Activated T-cell treated with anti-CD3 and anti-CD28 coated beads, Interleukin-2, amount 50 U/mL, for 24 hours (primary cell): ENCODE measurements around the gene PRKCQ.
A peak's percentile ranks its signal among the peaks of the same experiment; 100 is the strongest.
"Not testable (repeated sequence)": the region's sequence is repeated elsewhere in the genome, so short reads cannot be mapped to it uniquely, and the experiment has no call there.

Experiments used
- DNase-seq: peaks from one replicate; pipeline ENCODE4 v3.0.0-alpha.2; 2020
- H3K27ac Mint-ChIP-seq: 2 replicates; pipeline ENCODE4 v1.8.0; 2020; ENCODE audit warnings: mild to moderate bottlenecking, mixed read lengths
- H3K27me3 Mint-ChIP-seq: 2 replicates; pipeline ENCODE4 v1.8.0; 2020; ENCODE audit warnings: mixed read lengths
- H3K36me3 Mint-ChIP-seq: 2 replicates; pipeline ENCODE4 v1.8.0; 2020; ENCODE audit warnings: low read depth, mixed read lengths
- H3K4me1 Mint-ChIP-seq: 2 replicates; pipeline ENCODE4 v1.8.0; 2020; ENCODE audit warnings: low read depth, mixed read lengths
- H3K4me3 Mint-ChIP-seq: 2 replicates; pipeline ENCODE4 v1.8.0; 2020; ENCODE audit warnings: mild to moderate bottlenecking, moderate library complexity, mixed read lengths
- H3K9me3 Mint-ChIP-seq: 2 replicates; pipeline ENCODE4 v1.8.0; 2020; ENCODE audit warnings: mixed read lengths

The PRKCQ gene

GRCh38 chr10:6493521-6494441, 86.3 kb downstream of the PRKCQ start:
- H3K36me3 Mint-ChIP-seq: peaks cover 43% of the 10 kb centered on the region
- H3K4me3 Mint-ChIP-seq: no peak overlapping the region
- H3K9me3 Mint-ChIP-seq: peaks cover 4% of the 10 kb centered on the region
- H3K4me1 Mint-ChIP-seq: peaks cover 34% of the 10 kb centered on the region
- DNase-seq: no peak
- no peak overlapping the region for H3K27ac Mint-ChIP-seq
- no peaks in the 10 kb centered on the region for H3K27me3 Mint-ChIP-seq

DNA sequence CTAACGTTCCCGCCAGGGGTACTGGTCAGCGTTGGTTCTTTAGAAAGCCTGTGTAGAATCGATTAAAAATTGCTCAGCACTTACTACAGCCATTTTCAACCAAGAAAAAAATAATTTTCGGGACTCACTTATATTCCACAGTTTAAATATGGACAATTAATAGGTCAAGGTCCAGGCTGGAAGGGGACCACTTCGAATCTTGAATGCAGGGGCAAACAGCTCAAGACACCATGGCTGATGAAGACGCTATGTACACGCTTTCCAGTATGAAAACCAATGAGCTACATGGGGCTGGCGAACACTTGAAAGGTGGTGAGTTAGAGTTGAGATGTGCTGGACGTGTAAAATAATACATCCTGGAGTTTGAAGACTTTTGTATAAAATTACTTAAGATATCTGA, 87.2 kb downstream of the PRKCQ start:
- DNase-seq: no peak
- Mint-ChIP-seq H3K9me3 (no peaks in the 10 kb centered on the region), H3K4me1 (peaks cover 35% of the 10 kb centered on the region), H3K27ac (peak overlapping the region; percentile 95), H3K27me3 (no peaks in the 10 kb centered on the region), H3K4me3 (peak overlapping the region; percentile 76), H3K36me3 (peaks cover 50% of the 10 kb centered on the region)

GRCh38 chr10:6491841-6492609, 88.1 kb downstream of the PRKCQ start:
- peak overlapping the region; percentile 95 for H3K27ac Mint-ChIP-seq
- no peak for DNase-seq
- peaks cover 41% of the 10 kb centered on the region for H3K4me1 Mint-ChIP-seq
- no peaks in the 10 kb centered on the region for H3K27me3 Mint-ChIP-seq
- no peaks in the 10 kb centered on the region for H3K9me3 Mint-ChIP-seq
- peak overlapping the region; percentile 76 for H3K4me3 Mint-ChIP-seq
- H3K36me3 Mint-ChIP-seq: peaks cover 59% of the 10 kb centered on the region

DNA sequence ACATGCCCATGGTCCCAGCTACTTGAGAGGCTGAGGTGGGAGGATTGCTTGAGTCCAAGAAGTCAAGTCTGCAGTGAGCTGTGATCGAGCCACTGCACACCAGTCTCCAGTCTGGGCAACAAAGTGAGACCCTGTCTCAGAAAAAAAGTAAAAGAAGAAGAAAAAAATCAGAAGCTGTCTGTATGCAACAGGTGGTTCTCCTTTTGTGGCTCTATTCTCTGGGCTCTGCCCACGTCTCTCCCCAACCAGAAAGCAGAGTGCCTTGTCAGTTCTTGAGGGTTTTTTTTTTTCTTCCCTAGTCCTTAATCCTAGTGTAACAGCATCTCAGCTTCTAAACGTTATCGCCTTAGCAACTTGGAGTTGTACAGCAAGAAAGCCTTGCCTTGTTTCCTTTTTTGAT, 89.5 kb downstream of the PRKCQ start:
- H3K4me3 Mint-ChIP-seq: no peak overlapping the region
- H3K36me3 Mint-ChIP-seq: peaks cover 73% of the 10 kb centered on the region
- no peak for DNase-seq
- H3K27ac Mint-ChIP-seq: peak overlapping the region; percentile 52
- peaks cover 47% of the 10 kb centered on the region for H3K4me1 Mint-ChIP-seq
- no peaks in the 10 kb centered on the region for H3K9me3 Mint-ChIP-seq
- no peaks in the 10 kb centered on the region for H3K27me3 Mint-ChIP-seq

GRCh38 chr10:6487920-6488319, 92.2 kb downstream of the PRKCQ start:
- DNase-seq: no peak
- Mint-ChIP-seq H3K4me3 (no peak overlapping the region), H3K27ac (no peak overlapping the region), H3K4me1 (peaks cover 70% of the 10 kb centered on the region), H3K9me3 (no peaks in the 10 kb centered on the region), H3K27me3 (no peaks in the 10 kb centered on the region), H3K36me3 (peaks cover 98% of the 10 kb centered on the region)

DNA sequence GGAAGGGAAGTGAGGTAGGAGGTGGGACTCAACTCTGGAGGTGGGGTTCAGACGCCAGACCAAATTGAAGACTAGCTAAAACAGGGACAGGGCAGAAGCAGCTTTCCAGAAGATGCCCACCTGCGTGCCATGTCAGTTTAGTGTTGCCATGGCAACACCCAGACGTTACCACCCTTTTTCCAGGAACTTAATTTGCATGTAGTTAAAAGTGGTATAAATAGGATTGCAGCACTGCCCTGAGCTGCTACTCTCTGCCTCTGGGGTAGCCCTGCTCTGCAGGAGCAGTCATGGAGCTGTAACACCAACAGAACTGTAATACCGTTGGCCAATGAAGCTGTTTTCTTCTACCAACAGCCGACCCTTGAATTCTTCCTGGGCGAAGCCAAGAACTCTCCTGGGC, 93.8 kb downstream of the PRKCQ start:
- Mint-ChIP-seq H3K4me1 (peaks cover 65% of the 10 kb centered on the region), H3K27me3 (no peaks in the 10 kb centered on the region), H3K9me3 (no peaks in the 10 kb centered on the region), H3K27ac (peak overlapping the region; percentile 81), H3K4me3 (no peak overlapping the region), H3K36me3 (peaks cover 98% of the 10 kb centered on the region)
- DNase-seq: no peak

- H3K9me3 Mint-ChIP-seq: no peaks in the 10 kb centered on the region
- H3K27ac Mint-ChIP-seq: peak overlapping the region; percentile 77
- H3K36me3 Mint-ChIP-seq: peaks cover 95% of the 10 kb centered on the region
- DNase-seq: no peak
- H3K4me3 Mint-ChIP-seq: no peak overlapping the region
- no peaks in the 10 kb centered on the region for H3K27me3 Mint-ChIP-seq
- peaks cover 59% of the 10 kb centered on the region for H3K4me1 Mint-ChIP-seq
Observed at GRCh38 chr10:6482737-6483357, 97.2 kb downstream of the PRKCQ start.

DNA sequence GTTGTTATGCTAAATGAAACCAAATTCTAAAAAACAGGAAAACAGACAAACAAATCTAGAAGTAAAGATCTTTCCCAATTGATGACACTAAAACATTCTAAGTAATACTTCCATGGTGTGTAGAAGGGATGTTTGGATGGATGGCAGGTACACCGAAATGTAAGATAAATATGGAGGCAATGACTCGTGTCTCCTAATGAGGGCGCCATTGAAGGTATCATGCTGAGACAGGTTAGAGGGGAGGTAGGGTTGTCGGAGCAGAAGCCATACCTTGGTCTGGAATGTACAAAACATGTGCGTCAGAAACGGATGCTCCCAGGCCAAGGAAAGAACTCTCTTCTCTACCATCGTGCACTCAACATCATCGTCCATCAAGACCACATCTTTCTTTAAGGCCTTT, 101.4 kb downstream of the PRKCQ start:
- Mint-ChIP-seq H3K9me3 (no peaks in the 10 kb centered on the region), H3K36me3 (peaks cover 88% of the 10 kb centered on the region), H3K4me3 (no peak overlapping the region), H3K27me3 (no peaks in the 10 kb centered on the region), H3K27ac (no peak overlapping the region), H3K4me1 (peaks cover 62% of the 10 kb centered on the region)
- DNase-seq: no peak

GRCh38 chr10:6476989-6477388, 103.1 kb downstream of the PRKCQ start:
- no peak for DNase-seq
- Mint-ChIP-seq H3K27me3 (no peaks in the 10 kb centered on the region), H3K36me3 (peaks cover 82% of the 10 kb centered on the region), H3K4me1 (peaks cover 61% of the 10 kb centered on the region), H3K27ac (peak overlapping the region; percentile 60), H3K9me3 (no peaks in the 10 kb centered on the region), H3K4me3 (no peak overlapping the region)

DNA sequence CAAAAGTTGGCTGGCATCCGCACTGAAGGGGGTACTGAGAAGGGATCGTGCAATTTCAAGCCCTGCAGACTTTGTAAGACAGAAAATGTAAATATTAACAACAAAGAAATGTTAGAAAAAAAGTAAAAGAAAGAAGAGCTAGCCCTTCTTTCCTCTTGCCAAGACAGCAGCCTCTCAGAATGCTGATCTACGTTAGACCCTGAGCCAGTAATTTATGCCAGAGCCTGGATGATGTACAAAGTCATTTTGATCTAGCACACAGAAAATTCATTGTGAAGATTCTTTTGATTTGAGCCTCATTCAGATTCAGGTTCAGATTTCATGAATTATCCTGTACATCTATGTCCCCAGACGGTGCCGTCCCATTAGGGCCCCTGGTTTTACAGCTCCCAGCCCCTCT, 105.2 kb downstream of the PRKCQ start:
- H3K4me1 Mint-ChIP-seq: peaks cover 68% of the 10 kb centered on the region
- DNase-seq: no peak

GRCh38 chr10:6473901-6474370, 106.1 kb downstream of the PRKCQ start:
- H3K4me3 Mint-ChIP-seq: peak overlapping the region; percentile 78
- DNase-seq: peak; percentile 66
- H3K9me3 Mint-ChIP-seq: no peaks in the 10 kb centered on the region
- H3K4me1 Mint-ChIP-seq: peaks cover 66% of the 10 kb centered on the region
- peaks cover 87% of the 10 kb centered on the region for H3K36me3 Mint-ChIP-seq
- H3K27me3 Mint-ChIP-seq: no peaks in the 10 kb centered on the region
- peak overlapping the region; percentile 96 for H3K27ac Mint-ChIP-seq

More for the DNA sequence above, 105.2 kb downstream of the PRKCQ start:
- Mint-ChIP-seq H3K4me3 (peak overlapping the region; percentile 78), H3K9me3 (no peaks in the 10 kb centered on the region), H3K27ac (peak overlapping the region; percentile 96), H3K27me3 (no peaks in the 10 kb centered on the region), H3K36me3 (peaks cover 83% of the 10 kb centered on the region)

GRCh38 chr10:6473430-6473829, 106.6 kb downstream of the PRKCQ start:
- DNase-seq: no peak
- peaks cover 86% of the 10 kb centered on the region for H3K36me3 Mint-ChIP-seq
- peaks cover 66% of the 10 kb centered on the region for H3K4me1 Mint-ChIP-seq
- H3K27ac Mint-ChIP-seq: peak overlapping the region; percentile 96
- H3K4me3 Mint-ChIP-seq: peak overlapping the region; percentile 78
- no peaks in the 10 kb centered on the region for H3K9me3 Mint-ChIP-seq
- H3K27me3 Mint-ChIP-seq: no peaks in the 10 kb centered on the region

- Mint-ChIP-seq H3K4me1 (peaks cover 63% of the 10 kb centered on the region), H3K36me3 (peaks cover 85% of the 10 kb centered on the region), H3K4me3 (peak overlapping the region; percentile 78), H3K27ac (peak overlapping the region; percentile 96)
- not testable (repeated sequence) for DNase-seq, H3K9me3 Mint-ChIP-seq, H3K27me3 Mint-ChIP-seq
Observed at GRCh38 chr10:6472710-6473005, 107.4 kb downstream of the PRKCQ start.

DNA sequence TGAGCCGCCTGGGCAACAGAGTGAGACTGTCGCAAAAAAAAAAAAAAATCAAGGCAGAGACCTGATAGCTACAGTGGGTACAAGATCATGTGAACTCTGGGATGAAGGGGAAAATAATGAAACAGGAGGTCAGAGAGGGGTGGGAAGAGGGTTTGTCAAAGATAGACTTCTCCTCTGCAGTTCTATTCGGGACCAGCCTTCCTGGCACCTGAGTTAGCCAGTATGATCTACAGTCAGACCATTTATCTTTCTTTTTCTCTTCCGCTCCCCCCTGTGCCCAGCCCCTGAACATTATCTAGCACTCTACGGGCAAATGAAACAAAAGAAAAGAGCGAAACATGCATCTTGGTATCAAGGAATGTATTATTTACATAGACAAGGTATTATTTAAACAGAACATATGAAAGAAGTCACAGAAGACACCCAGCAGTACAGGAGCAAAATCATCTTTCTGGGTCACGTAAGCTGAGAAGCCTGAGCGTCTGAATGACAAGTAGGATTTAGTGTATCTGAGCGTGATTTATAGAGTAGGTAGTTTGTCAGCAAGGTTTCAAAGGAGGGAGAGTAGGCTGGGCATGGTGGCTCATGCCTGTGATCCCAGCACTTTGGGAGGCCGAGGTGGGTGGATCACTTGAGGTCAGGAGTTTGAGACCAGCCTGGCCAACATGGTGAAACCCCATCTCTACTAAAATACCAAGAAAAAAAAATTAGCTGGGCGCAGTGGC, 109.0 kb downstream of the PRKCQ start:
- no peak for DNase-seq
- Mint-ChIP-seq H3K36me3 (peaks cover 85% of the 10 kb centered on the region), H3K27ac (peak overlapping the region; percentile 4), H3K27me3 (no peaks in the 10 kb centered on the region), H3K9me3 (no peaks in the 10 kb centered on the region), H3K4me1 (peaks cover 68% of the 10 kb centered on the region), H3K4me3 (no peak overlapping the region)
